K562 (cell line): ENCODE results near the gene ENTREP1. TPM values are rescaled to one million over a fixed set of nuclear protein-coding genes. Genes with fewer than 3 reads are reported as not detected.

Experiments
- ATAC-seq: fragments of 200-7000 bp; cut with Tn5 transposase; 3 replicates; pipeline ENCODE4 v1.9.1; 2020; ENCODE audit warnings: moderate library complexity
- BruUV-seq: library from RNA; stranded (reverse); fragments of 400-500 nt; replicated peaks from 2 replicates; lab custom pipeline; 2021; lab: Mats Ljungman, UMichigan
- CTCF ChIA-PET: fragments of 300-600 bp; formaldehyde crosslinking; extraction: SDS; loops from one replicate; lab custom pipeline; 2021; ENCODE audit warnings: low intra/inter-chr PET ratio; lab: Yijun Ruan, JAX
- POLR2A ChIA-PET: fragments of 300-600, 350-650 bp; sonication (Branson Sonifier 250); formaldehyde crosslinking; extraction: SDS; loops from one replicate; lab custom pipeline; 2021; ENCODE audit warnings: antibody characterized with exemption, inconsistent platforms; lab: Yijun Ruan, JAX
- DNase-seq, 4 experiments: peaks; one replicate each; pipeline versions ENCODE4 v3.0.0 to v3.0.0-alpha.2; 2011 to 2018; ENCODE audit warnings: low spot score in 3 of 4, mixed read lengths in 3 of 4; ENCODE audit errors: extremely low read depth in 1 of 4
- FAIRE-seq: peaks from 2 replicates; lab custom pipeline; 2011; peaks lifted over from hg19 to GRCh38; lab: Jason Lieb, UNC
- H2AFZ ChIP-seq: 2 replicates; pipeline ENCODE4 v1.6.0; 2011; ENCODE audit warnings: low read depth, low read length, control low read depth, inconsistent platforms
- H3K27ac ChIP-seq: fragments of 200-600 bp; 3 replicates; pipeline ENCODE4 v1.8.0; 2011; ENCODE audit warnings: low read depth, mild to moderate bottlenecking, control low read depth, inconsistent platforms, low read length, moderate library complexity, mixed read lengths; ENCODE audit errors: extremely low read depth
- H3K27me3 ChIP-seq, 2 experiments: fragments of 300-600 bp in 1 of 2; 2 replicates in 1 of 2; 3 replicates in 1 of 2; pipeline versions ENCODE4 v1.6.0 to v1.8.0; 2011; ENCODE audit warnings: inconsistent platforms in 2 of 2, low read length in 2 of 2, mild to moderate bottlenecking in 1 of 2, mixed read lengths in 1 of 2, moderate library complexity in 1 of 2; ENCODE audit not compliant: control insufficient read depth in 2 of 2, insufficient read depth in 2 of 2
- H3K36me3 ChIP-seq: fragments of 300-600 bp; 3 replicates; pipeline ENCODE4 v1.8.0; 2011; ENCODE audit warnings: mild to moderate bottlenecking, low read length, inconsistent platforms; ENCODE audit not compliant: control insufficient read depth, insufficient read depth
- H3K4me1 ChIP-seq, 2 experiments: fragments of 200-600 bp in 1 of 2; replicated peaks in 1 of 2; 2 replicates in 1 of 2; 3 replicates in 1 of 2; pipeline versions ENCODE4 v1.5.1 to v1.8.0; 2011; ENCODE audit warnings: inconsistent platforms in 2 of 2, low read length in 2 of 2, mild to moderate bottlenecking in 1 of 2, mixed read lengths in 1 of 2, moderate library complexity in 1 of 2; ENCODE audit not compliant: control insufficient read depth in 2 of 2, insufficient read depth in 2 of 2
- H3K4me2 ChIP-seq: 2 replicates; pipeline ENCODE4 v1.6.1; 2011; ENCODE audit warnings: low read length, control low read depth, inconsistent platforms, mixed read lengths; ENCODE audit not compliant: insufficient read depth
- H3K4me3 ChIP-seq: fragments of 200-600 bp; sonication (generic), shearing (Covaris generic); 2 replicates; pipeline ENCODE4 v1.5.1; 2016; ENCODE audit warnings: control low read depth, inconsistent platforms
- H3K79me2 ChIP-seq: fragments of 200-600 bp; 3 replicates; pipeline ENCODE4 v1.8.0; 2011; ENCODE audit warnings: low read length, inconsistent platforms; ENCODE audit not compliant: control insufficient read depth, insufficient read depth
- H3K9ac ChIP-seq, 2 experiments: 2 replicates each; pipeline versions ENCODE4 v1.6.0 to v1.6.1; 2011; ENCODE audit warnings: low read depth in 2 of 2, low read length in 2 of 2, control low read depth in 1 of 2, inconsistent platforms in 1 of 2, mild to moderate bottlenecking in 1 of 2, mixed read lengths in 1 of 2; ENCODE audit not compliant: insufficient read depth in 1 of 2
- H3K9me1 ChIP-seq: one replicate; pipeline ENCODE4 v1.6.0; 2011; ENCODE audit warnings: inconsistent platforms, mild to moderate bottlenecking, low read length, moderate library complexity; ENCODE audit not compliant: control insufficient read depth, insufficient read depth
- H3K9me3 ChIP-seq: replicated peaks from 2 replicates; pipeline ENCODE4 v1.5.1; 2011; ENCODE audit warnings: low read depth, low read length, inconsistent platforms; ENCODE audit not compliant: control insufficient read depth, insufficient read depth
- H4K20me1 ChIP-seq: replicated peaks from 2 replicates; pipeline ENCODE4 v1.6.1; 2011; ENCODE audit warnings: low read length, inconsistent platforms, mixed read lengths; ENCODE audit not compliant: control insufficient read depth, insufficient read depth
- ARID2 ChIP-seq: fragments of 450-650 bp; IDR thresholded peaks from 2 replicates; pipeline ENCODE4 v1.6.1; 2017; ENCODE audit warnings: antibody characterized with exemption, mild to moderate bottlenecking
- CHCHD3 ChIP-seq: fragments of 250-450 bp; sonication (Bioruptor Pico); IDR thresholded peaks from 2 replicates; pipeline ENCODE4 v2.1.2; 2022; ENCODE audit warnings: mild to moderate bottlenecking
- GABPB1 ChIP-seq: sonication (generic); formaldehyde crosslinking; IDR thresholded peaks from 2 replicates; pipeline ENCODE4 v1.8.0; 2022; ENCODE audit warnings: mild to moderate bottlenecking, missing genetic modification reagents
- GATAD2B ChIP-seq: fragments of 450-650 bp; IDR thresholded peaks from 2 replicates; pipeline ENCODE4 v1.6.1; 2017; ENCODE audit warnings: mild to moderate bottlenecking, borderline replicate concordance
- KDM4B ChIP-seq, 2 experiments: fragments of 450-650 bp in 1 of 2; sonication (generic) in 1 of 2; IDR thresholded peaks; 2 replicates each; pipeline ENCODE4 v1.6.1; 2016 to 2017; ENCODE audit warnings: borderline replicate concordance in 2 of 2, antibody characterized with exemption in 1 of 2, low read depth in 1 of 2, mild to moderate bottlenecking in 1 of 2
- PRMT5 ChIP-seq: sonication (generic); formaldehyde crosslinking; IDR thresholded peaks from 2 replicates; pipeline ENCODE4 v1.5.0; 2020; ENCODE audit warnings: missing genetic modification reagents
- RAD51 ChIP-seq: fragments of 450-650 bp; IDR thresholded peaks from 2 replicates; pipeline ENCODE4 v1.7.1; 2016; ENCODE audit warnings: low read depth, mild to moderate bottlenecking, borderline replicate concordance
- ZBTB8A ChIP-seq: fragments of 450-650 bp; IDR thresholded peaks from 2 replicates; pipeline ENCODE4 v1.6.1; 2018; ENCODE audit warnings: mild to moderate bottlenecking, moderate library complexity; ENCODE audit not compliant: partially characterized antibody
- WGBS: fragments of 100-300 bp; shearing (Covaris generic); methylation state at CpG from one replicate; pipeline ENCODE4 v1.1.6; 2016; ENCODE audit warnings: low coverage, mixed read lengths; ENCODE audit not compliant: insufficient coverage; ENCODE audit errors: missing lambda C conversion rate; 5-methylcytosine and 5-hydroxymethylcytosine counted together
- in situ Hi-C: fragments of 300-500 bp; cut with MboI; formaldehyde crosslinking; loops from 4 replicates; pipeline ENCODE4 v1.15.0; 2018; ENCODE audit warnings: inconsistent platforms, mixed read lengths
- intact Hi-C: fragments of 100-400 bp; cut with micrococcal nuclease; formaldehyde crosslinking; loops from 2 replicates; pipeline ENCODE4 v1.14.2; 2022
- polyA plus RNA-seq, 8 experiments: library from polyadenylated mRNA; depleted of rRNA in 4 of 8; stranded (reverse) in 5 of 8; unstranded in 3 of 8; fragments of >200 nt; fragmentation: Nextera tagmentation in 2 of 8; fragmentation: Illumina TruSeq in 1 of 8; extraction: Ambion mirVana in 2 of 8; extraction: Trizol in 1 of 8; gene quantifications; 2 replicates each; pipeline versions ENCODE4 v1.2.1 to v1.2.3, GENCODE V29; 2011 to 2014; ENCODE audit warnings: inconsistent platforms in 1 of 8, missing spikeins in 1 of 8
- total RNA-seq, 7 experiments: library from RNA; depleted of rRNA in 6 of 7; stranded (reverse); fragments of >200 nt in 6 of 7; fragmentation: Illumina TruSeq in 2 of 7; extraction: Trizol in 2 of 7; gene quantifications; 2 replicates each; pipeline versions ENCODE4 v1.2.1 to v1.2.3, GENCODE V29; 2011 to 2021; ENCODE audit warnings: low replicate concordance in 1 of 7
- TF ChIP-seq, protein P1 (sequence below): fragments of 200-600 bp; sonication (generic); IDR thresholded peaks from one replicate; pipeline ENCODE4 v1.6.1; 2012; ENCODE audit warnings: mild to moderate bottlenecking, low read depth, low read length, inconsistent platforms
- TF ChIP-seq, protein P2 (sequence below): fragments of 450-650 bp; IDR thresholded peaks from 2 replicates; pipeline ENCODE4 v1.6.1; 2016; ENCODE audit warnings: antibody characterized with exemption

The ENTREP1 gene
- total and polyA plus RNA-seq, 9 of the 15 experiments (the other 6 are each of a cell fraction or from before 2014, with no cell fraction given) = not detected

- no peaks in the 10 kb centered on the region for H3K36me3 ChIP-seq
- no peaks in the 10 kb centered on the region for H3K9me1 ChIP-seq
- ChIA-PET POLR2A (no interaction called here), CTCF (no interaction called here)
- DNase-seq = no peak
- no peak overlapping the region for H3K27ac ChIP-seq
- no peaks in the 10 kb centered on the region for H3K9me3 ChIP-seq
- peaks cover 2 to 37% of the 10 kb centered on the region in 2 experiments; a peak in 3 of 5 replicates for H3K27me3 ChIP-seq
- no TSS peak for BruUV-seq
- H3K79me2 ChIP-seq = no peaks in the 10 kb centered on the region
- intact Hi-C loops = no loop called here
- H4K20me1 ChIP-seq = no peaks in the 10 kb centered on the region
- no peak for FAIRE-seq
- no peaks in the 10 kb centered on the region for H3K4me1 ChIP-seq
- ATAC-seq = no peak
- H3K4me2 ChIP-seq = no peak overlapping the region
- no peak overlapping the region for H3K9ac ChIP-seq
- no peak for TF ChIP-seq PRMT5 (CRISPR knock-in tag)
- no peak for TF ChIP-seq GATAD2B
- TF ChIP-seq, protein P1, sequence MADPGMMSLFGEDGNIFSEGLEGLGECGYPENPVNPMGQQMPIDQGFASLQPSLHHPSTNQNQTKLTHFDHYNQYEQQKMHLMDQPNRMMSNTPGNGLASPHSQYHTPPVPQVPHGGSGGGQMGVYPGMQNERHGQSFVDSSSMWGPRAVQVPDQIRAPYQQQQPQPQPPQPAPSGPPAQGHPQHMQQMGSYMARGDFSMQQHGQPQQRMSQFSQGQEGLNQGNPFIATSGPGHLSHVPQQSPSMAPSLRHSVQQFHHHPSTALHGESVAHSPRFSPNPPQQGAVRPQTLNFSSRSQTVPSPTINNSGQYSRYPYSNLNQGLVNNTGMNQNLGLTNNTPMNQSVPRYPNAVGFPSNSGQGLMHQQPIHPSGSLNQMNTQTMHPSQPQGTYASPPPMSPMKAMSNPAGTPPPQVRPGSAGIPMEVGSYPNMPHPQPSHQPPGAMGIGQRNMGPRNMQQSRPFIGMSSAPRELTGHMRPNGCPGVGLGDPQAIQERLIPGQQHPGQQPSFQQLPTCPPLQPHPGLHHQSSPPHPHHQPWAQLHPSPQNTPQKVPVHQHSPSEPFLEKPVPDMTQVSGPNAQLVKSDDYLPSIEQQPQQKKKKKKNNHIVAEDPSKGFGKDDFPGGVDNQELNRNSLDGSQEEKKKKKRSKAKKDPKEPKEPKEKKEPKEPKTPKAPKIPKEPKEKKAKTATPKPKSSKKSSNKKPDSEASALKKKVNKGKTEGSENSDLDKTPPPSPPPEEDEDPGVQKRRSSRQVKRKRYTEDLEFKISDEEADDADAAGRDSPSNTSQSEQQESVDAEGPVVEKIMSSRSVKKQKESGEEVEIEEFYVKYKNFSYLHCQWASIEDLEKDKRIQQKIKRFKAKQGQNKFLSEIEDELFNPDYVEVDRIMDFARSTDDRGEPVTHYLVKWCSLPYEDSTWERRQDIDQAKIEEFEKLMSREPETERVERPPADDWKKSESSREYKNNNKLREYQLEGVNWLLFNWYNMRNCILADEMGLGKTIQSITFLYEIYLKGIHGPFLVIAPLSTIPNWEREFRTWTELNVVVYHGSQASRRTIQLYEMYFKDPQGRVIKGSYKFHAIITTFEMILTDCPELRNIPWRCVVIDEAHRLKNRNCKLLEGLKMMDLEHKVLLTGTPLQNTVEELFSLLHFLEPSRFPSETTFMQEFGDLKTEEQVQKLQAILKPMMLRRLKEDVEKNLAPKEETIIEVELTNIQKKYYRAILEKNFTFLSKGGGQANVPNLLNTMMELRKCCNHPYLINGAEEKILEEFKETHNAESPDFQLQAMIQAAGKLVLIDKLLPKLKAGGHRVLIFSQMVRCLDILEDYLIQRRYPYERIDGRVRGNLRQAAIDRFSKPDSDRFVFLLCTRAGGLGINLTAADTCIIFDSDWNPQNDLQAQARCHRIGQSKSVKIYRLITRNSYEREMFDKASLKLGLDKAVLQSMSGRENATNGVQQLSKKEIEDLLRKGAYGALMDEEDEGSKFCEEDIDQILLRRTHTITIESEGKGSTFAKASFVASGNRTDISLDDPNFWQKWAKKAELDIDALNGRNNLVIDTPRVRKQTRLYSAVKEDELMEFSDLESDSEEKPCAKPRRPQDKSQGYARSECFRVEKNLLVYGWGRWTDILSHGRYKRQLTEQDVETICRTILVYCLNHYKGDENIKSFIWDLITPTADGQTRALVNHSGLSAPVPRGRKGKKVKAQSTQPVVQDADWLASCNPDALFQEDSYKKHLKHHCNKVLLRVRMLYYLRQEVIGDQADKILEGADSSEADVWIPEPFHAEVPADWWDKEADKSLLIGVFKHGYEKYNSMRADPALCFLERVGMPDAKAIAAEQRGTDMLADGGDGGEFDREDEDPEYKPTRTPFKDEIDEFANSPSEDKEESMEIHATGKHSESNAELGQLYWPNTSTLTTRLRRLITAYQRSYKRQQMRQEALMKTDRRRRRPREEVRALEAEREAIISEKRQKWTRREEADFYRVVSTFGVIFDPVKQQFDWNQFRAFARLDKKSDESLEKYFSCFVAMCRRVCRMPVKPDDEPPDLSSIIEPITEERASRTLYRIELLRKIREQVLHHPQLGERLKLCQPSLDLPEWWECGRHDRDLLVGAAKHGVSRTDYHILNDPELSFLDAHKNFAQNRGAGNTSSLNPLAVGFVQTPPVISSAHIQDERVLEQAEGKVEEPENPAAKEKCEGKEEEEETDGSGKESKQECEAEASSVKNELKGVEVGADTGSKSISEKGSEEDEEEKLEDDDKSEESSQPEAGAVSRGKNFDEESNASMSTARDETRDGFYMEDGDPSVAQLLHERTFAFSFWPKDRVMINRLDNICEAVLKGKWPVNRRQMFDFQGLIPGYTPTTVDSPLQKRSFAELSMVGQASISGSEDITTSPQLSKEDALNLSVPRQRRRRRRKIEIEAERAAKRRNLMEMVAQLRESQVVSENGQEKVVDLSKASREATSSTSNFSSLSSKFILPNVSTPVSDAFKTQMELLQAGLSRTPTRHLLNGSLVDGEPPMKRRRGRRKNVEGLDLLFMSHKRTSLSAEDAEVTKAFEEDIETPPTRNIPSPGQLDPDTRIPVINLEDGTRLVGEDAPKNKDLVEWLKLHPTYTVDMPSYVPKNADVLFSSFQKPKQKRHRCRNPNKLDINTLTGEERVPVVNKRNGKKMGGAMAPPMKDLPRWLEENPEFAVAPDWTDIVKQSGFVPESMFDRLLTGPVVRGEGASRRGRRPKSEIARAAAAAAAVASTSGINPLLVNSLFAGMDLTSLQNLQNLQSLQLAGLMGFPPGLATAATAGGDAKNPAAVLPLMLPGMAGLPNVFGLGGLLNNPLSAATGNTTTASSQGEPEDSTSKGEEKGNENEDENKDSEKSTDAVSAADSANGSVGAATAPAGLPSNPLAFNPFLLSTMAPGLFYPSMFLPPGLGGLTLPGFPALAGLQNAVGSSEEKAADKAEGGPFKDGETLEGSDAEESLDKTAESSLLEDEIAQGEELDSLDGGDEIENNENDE = no peak
- no peak for TF ChIP-seq CHCHD3 (CRISPR knock-in tag)
- TF ChIP-seq, protein P2, sequence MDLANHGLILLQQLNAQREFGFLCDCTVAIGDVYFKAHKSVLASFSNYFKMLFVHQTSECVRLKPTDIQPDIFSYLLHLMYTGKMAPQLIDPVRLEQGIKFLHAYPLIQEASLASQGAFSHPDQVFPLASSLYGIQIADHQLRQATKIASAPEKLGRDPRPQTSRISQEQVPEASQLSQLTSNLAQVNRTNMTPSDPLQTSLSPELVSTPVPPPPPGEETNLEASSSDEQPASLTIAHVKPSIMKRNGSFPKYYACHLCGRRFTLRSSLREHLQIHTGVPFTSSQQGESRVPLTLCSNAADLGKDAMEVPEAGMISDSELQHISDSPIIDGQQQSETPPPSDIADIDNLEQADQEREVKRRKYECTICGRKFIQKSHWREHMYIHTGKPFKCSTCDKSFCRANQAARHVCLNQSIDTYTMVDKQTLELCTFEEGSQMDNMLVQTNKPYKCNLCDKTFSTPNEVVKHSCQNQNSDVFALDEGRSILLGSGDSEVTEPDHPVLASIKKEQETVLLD = no peak
- no peak for TF ChIP-seq ARID2
- TF ChIP-seq RAD51 = no peak
- TF ChIP-seq ZBTB8A = no peak
- no peak for TF ChIP-seq GABPB1 (CRISPR knock-in tag)
- no peak for TF ChIP-seq KDM4B (IDR thresholded peaks at IDR 0.05; ENCODE audit: borderline replicate concordance in 2 of 2, low read depth in 1 of 2)
- no peak overlapping the region for H2AFZ ChIP-seq
- in situ Hi-C loops = no loop called here
- 0% methylated on average over 7 of the region's 7 CpGs for WGBS
- no peak overlapping the region for H3K4me3 ChIP-seq
These were observed 66.9 kb downstream of the ENTREP1 start for GRCh38 chr9:69391946-69392345.
